Measurements from ENCODE around the gene ARHGEF37.
"Not testable (repeated sequence)": the region's sequence is repeated elsewhere in the genome, so short reads cannot be mapped to it uniquely, and the experiment has no call there.

The ARHGEF37 gene

DNA sequence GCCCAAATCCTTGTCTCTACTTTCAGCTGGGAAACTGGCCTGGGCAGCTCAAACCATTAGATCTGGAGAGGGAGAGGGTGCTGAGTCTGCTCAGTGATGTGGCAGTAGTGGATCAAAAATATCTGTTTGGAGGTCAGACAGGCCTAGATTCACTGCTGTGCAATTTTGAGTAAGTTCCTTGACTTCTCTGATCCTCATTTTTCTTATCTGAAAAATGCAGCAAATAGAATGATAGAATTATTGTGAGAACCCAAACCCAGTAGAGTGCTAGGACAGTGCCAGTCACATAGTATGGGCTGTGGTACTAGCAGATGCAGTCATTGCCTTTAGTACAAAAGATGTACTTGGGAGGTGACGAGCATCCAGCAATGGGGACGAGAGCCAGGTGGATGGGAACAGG is 50.2 kb downstream of the ARHGEF37 start:
- DNase-seq, result no peak

DNA sequence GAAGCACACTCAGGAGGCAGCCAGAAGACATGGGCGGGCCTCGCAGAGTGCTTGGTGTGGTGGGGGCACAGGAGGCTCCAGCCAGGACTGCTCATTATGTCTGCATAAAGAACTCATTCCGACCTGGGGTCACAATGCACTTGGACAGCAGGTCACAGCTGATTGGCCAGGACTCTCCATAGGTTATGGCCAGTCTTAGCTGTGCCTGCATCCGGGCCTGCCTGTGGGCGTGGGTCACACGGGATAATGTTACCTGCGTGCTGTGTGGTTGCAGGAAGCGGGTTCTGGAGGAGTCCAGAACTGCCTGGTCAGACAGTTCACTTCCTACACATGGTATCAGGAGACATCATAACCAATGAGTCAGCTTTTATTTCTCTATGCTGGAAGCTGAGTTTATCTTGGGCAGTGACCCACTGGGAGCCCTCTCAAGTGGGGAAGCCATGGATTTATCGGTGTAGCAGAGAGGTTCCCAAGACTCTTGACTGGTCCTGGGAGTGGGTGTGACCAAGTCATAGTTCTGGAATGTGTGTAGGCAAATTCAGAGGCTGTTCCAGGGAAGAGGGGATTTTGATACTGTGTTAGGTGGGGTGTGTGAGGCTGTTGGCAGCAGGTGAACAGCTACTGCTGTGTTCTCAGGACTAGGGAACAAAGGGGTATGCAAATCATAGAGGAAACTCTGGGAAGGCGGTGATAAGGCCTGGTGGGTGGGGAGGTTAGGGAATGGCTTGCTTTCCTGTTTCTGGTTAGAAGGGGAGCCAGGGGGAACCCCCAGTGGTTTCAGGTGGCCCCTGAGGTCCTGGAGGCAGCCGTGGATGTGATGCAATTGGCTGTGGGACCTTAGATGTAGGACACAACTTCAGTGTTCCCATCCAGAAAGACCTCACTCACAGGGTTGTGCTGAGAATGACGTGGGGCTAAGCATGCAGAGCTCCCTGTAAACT is 51.3 kb downstream of the ARHGEF37 start:
- DNase-seq, result no peak

- DNase-seq, result no peak
Observed at GRCh38 chr5:149633476-149634350, 52.4 kb downstream of the ARHGEF37 start.

GRCh38 chr5:149635394-149635793 is 54.1 kb downstream of the ARHGEF37 start:
- no peak for DNase-seq

DNA sequence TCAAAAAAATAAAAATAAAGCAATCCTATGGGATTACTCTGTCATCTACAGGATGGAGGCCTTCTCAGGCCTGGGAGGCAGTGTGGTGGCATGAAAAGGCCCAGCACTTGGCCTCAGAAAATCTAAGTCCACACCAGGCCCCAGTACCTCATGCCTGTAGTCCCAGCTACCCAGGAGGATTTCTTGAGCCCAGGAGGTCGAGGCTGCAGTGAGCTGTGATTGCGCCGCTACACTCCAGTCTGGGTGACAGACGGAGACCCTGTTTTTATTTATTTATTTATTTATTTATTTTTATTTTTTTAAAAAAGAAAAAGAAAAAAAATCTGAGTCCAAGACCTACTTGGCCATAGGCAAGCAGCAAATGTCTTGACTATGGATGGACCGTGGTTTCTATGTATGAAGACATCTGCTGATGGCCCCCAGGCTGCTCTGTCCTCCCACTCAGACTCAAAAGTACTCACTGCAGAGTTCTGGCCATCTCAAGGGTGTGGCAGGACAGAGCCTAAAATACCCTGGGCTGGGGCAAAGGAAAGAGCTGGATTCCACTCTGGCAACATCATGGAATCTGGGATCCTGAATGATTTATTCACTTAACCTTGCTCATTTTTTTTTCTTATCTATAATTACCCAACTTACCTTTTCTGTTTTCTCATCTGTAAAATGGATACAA is 55.0 kb downstream of the ARHGEF37 start:
- DNase-seq, result no peak

- DNase-seq, result peak; percentile 28
Observed at GRCh38 chr5:149636861-149637246, 55.6 kb downstream of the ARHGEF37 start.

DNA sequence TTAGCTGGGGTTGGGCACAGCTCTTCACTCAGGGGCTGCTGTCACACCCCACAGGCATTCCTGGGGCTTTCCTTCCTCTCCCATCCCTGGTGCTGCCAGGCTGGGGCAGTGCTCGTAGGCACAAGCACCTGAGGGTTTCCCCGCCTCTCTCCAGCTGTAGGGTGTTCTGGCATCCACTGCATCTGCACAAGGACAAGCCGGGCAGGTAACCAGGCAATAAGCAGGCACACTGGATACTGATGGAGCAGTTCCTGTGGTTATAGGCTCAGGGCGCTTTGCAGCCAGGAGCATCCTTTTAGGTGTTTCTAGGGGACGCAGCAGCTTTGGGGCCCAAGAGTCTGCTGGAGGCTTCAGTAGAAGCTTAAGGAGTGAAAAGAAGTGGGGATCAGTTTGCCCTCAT is 56.8 kb downstream of the ARHGEF37 start:
- DNase-seq, result no peak

DNA sequence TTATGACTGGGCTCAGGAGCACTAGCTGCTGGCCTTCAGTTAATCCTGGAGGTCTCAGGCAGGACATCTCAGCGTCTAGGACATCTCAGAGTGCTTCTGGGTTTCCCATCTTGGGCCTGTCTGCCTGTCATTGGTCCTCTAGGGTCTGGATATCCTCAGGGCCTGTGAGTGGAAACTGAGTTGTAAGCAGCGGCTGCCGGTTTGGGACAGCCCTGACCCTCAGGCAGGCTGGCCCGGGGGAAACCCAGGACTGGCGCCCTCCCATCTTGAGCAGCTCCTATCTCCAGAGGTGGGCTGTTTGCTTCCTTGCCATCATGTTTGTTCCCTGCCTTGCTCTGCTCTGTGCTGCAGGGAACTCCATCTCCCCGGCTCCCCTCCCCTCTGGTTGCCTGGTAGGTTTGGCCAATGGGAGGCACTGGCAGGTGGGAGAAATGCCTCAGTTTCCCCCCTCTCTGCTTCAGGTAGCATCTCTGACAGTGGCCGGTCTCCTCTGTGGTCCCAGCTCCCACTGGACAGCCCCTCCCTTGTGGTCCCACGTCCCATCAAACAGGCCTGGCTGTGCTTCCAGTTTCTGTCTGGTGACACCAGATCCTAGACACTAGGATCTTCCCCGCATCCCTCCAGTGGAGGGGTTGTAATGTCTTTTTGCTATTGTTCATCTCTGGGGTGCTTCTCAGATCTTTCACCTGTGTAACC is 57.4 kb downstream of the ARHGEF37 start:
- DNase-seq, result no peak

- DNase-seq, result no peak
Observed at GRCh38 chr5:149639737-149640136, 58.4 kb downstream of the ARHGEF37 start.

- DNase-seq, result no peak
Observed at GRCh38 chr5:149640350-149640999, 59.2 kb downstream of the ARHGEF37 start.

- no peak for DNase-seq
Observed at GRCh38 chr5:149641000-149641576, 59.8 kb downstream of the ARHGEF37 start.

GRCh38 chr5:149641600-149641999 is 60.3 kb downstream of the ARHGEF37 start:
- no peak for DNase-seq

DNA sequence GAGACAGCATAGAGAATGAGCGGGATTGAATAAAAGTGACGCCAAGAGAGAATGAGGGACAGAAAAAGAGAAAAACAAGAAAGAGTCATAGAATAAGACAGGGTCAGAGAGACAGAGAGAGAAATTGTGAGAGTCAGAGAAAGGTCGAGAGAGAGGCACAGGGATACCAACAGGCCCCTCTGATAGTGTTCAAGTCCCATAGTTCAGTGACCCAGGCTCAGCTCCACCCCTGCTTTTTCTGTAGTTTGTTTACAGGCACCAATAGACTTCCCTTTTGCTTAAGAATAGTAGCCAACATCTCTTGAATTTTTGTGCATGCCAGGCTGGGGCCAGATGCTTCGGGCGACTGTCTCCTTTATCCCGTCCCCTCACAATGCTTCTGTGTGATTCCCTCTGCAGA is 62.5 kb downstream of the ARHGEF37 start:
- DNase-seq, result no peak

DNA sequence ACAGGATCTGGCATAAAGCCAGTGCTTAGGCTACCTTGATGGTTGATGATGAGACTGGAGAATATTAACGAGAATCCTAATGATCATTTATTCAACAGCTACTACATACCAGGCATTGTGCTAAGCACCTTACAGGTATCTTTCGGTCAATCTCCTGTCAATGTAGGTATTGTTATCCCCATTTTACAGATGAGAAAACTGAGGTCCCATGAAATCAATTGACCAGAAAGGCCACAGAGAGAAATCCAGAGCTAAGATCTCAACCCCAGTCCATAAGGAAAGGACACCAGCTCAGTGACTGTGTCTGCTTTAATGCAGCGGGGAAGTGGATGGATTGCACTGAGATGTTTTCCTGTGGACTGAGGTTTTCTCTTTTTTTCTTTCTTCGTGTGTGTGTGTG is 63.3 kb downstream of the ARHGEF37 start:
- DNase-seq, result no peak

- no peak for DNase-seq
Observed at GRCh38 chr5:149645236-149645635, 63.9 kb downstream of the ARHGEF37 start.

- DNase-seq, result no peak
Observed at GRCh38 chr5:149645725-149646124, 64.4 kb downstream of the ARHGEF37 start.

- DNase-seq, result peak; percentile 24
Observed at GRCh38 chr5:149646564-149646963, 65.3 kb downstream of the ARHGEF37 start.

- DNase-seq, result no peak
Observed at GRCh38 chr5:149647334-149647733, 66.0 kb downstream of the ARHGEF37 start.

DNA sequence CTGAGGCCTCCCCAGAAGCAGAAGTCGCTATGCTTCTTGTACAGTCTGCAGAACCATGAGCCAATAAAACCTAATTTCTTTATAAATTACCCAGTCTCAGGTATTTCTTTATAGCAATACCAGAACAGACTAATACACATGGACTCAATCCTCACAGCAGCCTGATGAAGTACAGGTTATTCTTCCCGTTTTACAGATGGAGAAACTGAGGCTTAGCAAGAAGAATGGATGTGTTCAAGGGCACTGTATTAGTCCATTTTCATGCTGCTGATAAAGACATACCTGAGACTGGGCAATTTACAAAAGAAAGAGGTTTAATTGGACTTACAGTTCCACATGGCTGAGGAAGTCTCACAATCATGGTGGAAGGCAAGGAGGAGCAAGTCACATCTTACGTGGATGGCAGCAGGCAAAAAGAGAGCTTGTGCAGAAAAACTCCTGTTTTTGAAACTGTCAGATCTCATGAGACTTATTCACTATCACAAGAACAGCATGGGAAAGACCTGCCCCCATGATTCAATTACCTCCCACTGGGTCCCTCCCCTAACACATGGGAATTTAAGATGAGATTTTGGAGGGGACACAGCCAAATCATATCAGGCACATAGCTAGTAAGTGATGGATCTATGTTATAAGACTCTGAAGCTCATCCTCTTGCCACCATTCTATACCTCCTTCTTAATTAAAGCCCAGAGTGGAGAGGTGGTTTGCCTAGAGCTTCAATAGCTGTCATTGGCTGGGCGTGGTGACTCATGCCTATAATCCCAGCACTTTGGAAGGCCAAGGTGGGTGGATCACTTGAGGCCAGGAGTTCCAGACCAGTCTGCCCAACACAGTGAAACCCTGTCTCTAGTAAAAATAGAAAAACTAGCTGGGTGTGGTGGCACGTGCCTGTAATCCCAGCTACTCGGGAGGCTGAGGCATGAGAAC is 67.4 kb downstream of the ARHGEF37 start:
- not testable (repeated sequence) for DNase-seq

DNA sequence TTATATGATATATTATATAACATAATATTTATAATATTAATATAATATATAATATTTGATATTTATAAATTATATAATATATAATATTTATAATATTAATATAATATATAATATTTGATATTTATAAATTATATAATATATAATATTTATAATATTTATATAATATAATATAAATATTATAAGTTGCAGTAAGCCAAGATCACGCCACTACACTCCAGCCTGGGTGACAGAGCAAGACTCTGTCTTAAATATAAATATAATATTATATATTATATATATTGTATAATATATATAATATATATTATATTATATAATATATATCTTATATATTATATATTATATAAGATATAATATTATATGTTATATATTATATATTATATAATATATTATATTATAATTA is 68.4 kb downstream of the ARHGEF37 start:
- DNase-seq, result not testable (repeated sequence)

- no peak for DNase-seq
Observed at GRCh38 chr5:149651686-149652085, 70.4 kb downstream of the ARHGEF37 start.

Data from DMS153 (cell line).